Activated effector memory CD4-positive, alpha-beta T cell treated with anti-CD3 and anti-CD28 coated beads, Interleukin-2, amount 50 U/mL, for 16 hours (primary cell): Measurements from ENCODE around the gene DNAH8.

Source experiments
- DNase-seq: peaks from one replicate; pipeline ENCODE4 v3.0.0-alpha.2; 2020

DNAH8 gene

GRCh38 chr6:39078695-39079094 is 363.6 kb downstream of the DNAH8 start:
- DNase-seq = no peak

GRCh38 chr6:39079197-39080125 is 364.4 kb downstream of the DNAH8 start:
- no peak for DNase-seq
